NCI-H1694 (cell line): ENCODE data around the gene DRG2.
A peak's percentile ranks its signal among the peaks of the same experiment; 100 is the strongest.

Experiments
- DNase-seq: peaks from one replicate; lab custom pipeline; 2025; lab: John Stamatoyannopoulos, UW

The DRG2 gene

DNA sequence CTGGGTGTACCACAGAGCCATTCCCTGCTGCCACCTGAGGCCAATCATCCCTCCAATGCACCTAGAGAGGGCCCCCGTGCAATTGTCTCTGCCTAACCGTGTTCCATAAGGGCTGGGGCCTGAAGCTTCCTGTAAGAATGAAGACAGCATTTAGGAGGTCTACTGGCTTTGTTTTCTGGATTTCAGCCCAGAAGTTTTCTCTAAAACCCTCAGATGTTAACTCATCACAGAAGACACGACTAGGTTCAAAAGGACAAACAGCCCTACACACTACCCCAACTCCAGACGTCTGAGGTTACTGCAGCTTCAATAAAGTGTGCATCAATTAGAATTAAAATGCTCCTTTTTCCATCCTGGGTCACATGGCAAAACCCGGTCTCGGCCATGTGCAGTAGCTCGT is 10.8 kb upstream of the DRG2 start:
- DNase-seq, result no peak

DNA sequence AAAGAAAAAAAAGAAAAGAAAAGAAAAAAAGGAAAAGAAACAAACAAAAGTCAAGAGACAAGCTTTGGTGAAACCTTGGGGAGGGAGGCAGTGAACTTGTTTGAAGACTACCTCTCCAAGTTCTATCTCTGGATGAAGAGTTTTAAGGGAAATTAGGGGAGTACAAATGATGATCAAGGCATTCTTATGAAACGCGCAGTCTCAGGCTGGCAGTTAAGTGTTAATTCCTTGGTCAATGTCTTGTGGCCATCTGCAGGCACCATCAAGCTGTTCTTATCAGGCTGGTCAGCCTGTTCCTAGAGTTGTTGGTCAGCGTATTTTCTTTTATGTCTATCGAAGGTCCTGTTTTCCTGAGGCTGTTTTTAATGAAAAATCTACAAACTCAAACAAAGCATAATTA is 8.2 kb upstream of the DRG2 start:
- no peak for DNase-seq

DNA sequence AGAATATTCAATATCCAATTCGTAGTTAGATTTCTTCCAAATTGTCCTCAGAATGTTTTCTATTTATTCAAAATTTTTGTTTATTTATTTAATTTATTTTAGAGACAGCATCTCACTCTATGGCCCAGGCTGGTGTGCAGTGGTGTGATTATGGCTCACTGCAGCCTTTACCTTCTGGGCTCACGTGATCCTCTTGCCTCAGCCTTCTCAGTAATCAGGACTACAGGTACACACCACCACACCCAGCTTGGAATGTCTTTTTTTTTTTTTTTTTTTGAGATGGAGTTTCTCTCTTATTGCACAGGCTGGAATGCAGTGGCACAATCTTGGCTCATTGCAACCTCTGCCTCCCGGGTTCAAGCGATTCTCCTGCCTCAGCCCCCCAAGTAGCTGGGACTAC is 3.5 kb upstream of the DRG2 start:
- no peak for DNase-seq

DNA sequence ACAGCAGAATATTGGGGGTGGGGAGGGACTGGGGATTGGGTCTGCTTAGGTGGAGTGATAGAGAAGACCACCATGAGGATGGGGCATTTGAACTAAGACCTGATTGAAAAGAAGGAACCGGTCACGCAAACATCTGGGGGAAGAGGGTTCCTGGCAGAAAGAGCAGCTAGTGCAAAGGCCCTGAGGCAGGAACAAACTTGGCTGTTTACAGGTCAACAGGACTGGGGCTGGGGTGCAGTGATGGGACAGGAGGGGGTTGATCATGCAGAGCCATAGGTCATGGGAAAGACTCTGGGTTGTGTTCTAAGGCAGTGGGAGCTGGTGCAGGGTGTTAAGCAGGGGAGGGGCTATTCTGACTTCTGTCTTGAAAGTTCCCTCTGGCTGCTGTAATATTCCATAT is 1.9 kb downstream of the DRG2 start:
- no peak for DNase-seq

DNA sequence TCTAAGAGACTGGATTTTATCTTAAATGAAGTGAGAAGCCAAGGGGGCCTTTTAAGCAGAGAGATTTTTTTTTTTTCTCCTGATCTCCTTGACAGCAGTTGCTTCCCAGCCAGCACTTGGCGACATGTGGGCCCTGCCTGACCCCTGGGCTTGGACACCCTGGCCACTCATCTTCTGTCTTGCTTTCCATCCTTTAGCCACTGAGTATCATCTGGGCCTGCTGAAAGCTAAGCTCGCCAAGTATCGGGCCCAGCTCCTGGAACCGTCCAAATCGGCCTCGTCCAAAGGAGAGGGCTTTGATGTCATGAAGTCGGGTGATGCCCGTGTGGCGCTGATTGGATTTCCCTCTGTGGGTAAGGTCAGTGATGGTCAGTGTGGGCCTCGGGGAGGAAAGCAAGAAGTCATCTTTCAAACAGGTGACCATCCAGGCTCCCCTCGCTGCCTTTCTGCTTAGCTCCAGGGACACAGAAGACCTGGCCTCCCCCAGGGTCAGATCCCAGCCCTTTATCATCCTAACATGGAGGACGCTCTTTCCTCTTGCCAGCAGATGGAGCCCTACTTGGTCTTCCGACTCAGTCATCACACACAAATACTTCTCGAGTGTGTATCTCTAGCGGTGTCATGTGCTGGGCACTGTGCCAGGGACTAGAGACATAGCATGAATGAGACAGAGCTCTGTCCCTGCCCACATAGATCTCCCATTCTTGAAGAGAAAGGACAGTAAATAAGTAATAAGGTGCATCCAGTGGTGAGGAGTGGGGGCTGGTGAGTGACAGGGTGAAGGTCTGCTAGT is 6.1 kb downstream of the DRG2 start:
- peak; percentile 26 for DNase-seq

DNA sequence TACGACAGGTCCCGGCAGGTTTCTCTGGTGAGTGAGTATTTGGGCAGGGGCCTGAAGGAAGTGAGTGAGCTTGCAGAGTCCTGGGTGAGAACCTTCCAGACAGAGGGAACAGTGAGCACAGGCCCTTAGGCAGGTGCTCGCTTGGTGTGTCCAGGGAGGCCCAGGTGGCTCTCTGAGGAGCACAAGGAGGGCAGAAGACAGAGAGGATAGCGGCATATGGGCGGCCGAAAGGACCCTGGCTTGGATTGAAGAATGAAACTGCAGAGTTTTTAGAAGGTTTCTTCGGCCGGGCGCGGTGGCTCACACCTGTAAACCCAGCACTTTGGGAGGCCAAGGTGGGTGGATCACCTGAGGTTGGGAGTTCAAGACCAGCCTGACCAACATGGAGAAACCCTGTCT is 6.7 kb downstream of the DRG2 start:
- no peak for DNase-seq

DNA sequence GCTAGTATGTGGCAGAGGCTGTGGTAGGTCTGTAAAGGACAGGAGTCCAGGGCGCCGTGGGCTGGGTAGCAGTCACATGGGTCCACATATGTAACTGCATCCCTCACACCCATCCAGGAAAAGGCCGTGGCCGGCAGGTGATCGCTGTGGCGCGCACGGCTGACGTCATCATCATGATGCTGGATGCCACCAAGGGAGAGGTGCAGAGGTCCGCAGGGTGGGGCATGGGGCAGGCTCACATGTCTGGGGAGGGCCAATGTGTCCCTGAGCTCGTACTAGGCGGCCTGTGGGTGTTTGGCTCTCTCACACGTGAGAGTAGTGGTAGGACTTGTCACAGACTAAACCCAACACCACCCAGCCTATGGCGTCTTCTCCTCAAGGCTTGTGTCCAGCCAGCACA is 11.8 kb downstream of the DRG2 start:
- no peak for DNase-seq

DNA sequence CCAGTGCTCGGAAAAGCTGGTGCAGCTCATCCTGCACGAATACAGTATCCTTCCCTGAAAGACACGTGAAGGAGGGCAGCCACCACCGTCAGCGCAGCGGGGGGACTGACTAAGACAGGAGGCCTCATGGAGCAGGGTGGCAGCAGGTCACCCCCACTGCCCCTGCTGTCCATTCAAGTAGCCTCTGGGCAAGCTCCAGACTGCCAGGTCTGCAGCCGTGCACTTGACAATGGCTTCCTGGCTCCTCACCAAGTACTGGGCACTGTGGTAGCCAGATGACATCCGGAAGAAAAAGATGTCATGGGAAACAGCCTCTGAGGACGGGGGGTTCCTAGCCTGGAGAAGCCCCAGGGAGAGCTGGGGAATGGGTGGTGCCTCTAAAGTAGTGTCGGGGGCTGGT is 12.9 kb downstream of the DRG2 start:
- DNase-seq, result no peak

DNA sequence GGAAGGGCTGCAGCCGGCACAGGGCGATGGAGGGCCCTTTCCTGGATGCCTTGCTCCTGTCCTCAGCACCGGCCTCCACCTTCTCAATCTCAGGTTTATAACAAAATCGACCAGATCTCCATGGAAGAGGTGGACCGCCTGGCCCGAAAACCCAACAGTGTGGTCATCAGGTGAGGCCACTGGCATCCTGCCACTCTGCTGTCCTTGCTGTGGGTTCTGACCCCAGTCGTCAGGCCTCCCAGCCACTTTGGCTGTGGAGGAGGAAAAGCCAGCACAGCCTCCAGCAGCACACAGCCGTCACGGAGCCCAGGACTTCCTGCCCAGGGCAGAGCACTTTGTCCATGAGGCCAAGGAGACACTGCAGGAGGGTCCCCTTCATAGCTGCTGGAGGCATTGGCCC is 14.1 kb downstream of the DRG2 start:
- DNase-seq, result no peak

DNA sequence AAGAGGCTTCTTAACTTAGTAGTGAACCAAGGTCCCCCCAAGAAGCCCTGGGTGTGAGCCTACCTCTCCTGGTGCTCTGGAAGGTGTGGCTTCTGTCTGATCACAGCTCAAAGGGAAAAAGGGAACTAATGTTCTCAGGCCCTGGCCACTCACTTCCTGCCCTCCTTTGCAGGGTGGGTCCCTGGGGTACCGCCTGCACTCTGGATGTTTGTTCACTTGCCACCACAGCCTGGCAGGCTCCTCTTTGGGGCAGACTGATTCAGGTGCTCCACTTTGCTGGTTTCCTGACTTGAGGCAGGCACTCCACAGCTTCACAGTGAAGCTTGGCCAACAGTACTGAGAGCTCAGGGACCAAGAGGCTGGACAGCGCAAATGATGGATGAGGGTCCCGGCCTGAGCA is 14.9 kb downstream of the DRG2 start:
- no peak for DNase-seq

DNA sequence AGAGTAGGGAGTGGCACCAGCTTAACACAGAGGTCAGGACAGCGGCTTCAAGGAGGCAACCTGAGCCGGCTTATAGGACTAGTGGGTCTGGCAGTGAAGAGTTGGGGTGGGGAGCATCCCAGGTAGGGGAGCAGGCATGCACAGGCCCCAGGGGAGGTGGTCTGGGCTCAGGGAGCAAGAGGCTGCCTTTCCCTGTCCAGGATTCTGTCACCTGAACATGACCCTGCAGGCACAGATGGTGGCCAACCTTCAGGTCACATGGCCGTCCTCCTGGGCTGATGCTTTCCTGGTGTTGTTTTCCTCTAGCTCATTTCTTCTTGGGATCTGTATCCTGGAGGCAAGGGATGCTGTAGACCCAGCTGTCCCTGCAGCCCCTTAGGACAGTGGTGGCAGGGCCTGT is 17.3 kb downstream of the DRG2 start:
- DNase-seq, result no peak

DNA sequence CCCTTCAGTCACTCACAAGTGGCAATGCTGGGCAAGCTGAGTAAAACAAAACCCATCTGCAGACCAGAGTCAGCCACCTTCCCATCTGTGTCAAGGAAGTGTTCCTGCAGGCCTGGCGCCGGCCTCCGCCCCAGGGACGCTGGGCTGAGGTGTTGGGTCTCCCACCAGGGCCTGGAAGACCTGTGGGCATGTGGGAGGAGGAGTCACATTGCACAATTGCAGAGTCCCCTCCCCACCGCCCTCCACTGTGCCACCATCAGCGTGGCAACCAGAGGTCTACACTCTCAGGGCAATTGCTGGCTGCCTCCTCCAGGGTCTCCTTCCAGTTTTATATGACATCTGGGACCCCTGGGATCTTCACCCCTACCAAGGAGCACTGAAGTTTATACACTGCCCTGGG is 17.8 kb downstream of the DRG2 start:
- DNase-seq, result no peak

DNA sequence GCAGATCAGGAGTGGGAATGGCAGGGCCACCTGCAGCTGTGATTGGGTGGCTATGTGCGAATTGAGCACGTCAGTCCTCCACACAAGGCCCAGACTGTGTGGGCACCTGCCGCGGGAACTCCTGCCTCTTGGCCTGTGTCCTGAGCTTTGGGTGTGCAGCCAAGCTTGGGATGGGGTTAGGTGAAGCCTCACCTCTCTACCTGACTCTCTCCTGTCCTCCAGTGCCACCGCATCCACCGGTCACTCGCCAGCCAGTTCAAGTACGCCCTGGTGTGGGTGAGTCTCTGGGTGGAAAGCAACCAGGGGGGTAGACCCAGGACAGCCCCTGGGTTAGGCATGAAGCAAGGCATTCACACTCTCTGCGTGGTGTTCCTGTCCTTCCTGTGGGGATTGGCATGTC is 18.5 kb downstream of the DRG2 start:
- DNase-seq, result no peak

DNA sequence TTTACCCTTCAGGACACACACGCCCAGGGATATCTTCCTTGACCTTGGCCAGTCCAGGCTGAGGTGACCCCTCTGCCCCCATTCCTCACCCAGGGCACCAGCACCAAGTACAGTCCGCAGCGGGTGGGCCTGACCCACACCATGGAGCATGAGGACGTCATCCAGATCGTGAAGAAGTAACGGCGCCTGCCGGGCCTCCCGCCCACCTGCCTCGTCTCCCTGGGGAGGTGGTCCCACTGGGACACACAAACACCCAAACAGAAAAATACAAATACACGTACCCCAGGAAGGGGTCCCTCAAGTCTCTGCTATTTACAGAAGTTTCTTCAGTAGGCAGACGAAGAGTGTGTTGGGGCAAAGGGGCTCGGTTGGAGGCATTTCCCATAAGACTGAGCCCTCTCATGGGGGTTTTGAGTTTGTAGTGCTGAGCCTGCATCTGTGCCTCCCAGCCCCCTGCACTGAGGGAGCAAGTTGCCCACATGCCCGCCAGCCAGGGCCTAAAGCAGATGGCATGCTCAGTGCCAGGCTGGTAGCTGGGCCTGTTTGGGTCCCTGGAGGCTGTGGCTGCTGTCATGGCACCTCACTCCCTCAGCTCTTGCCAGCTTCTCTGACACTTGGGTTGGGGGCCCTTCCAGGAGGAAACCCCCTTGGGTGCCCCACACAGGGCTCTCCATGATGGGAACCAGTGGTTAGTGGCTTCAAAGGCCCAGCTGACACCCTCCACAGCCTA is 19.5 kb downstream of the DRG2 start:
- DNase-seq, result peak; percentile 78

DNA sequence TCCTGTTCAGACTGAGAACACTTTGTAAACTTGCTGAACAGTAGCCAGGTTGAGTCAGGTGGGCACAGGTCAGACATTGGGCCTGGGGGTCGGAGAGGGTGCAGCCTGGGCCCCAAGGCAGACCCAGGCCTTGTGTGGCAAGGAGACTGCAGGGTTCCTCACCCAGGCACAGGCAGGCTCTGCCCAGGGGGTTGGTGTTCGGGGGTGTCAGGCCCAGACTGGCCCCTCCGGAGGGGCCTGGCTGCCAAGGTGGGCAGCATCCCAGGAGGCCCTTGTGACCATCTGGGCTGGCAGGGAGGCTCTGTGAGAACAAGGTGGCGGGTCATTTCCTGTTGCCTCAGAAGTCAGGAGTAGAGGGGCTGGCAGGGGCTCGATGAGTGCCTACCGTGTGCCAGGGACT is 20.2 kb downstream of the DRG2 start:
- no peak for DNase-seq

DNA sequence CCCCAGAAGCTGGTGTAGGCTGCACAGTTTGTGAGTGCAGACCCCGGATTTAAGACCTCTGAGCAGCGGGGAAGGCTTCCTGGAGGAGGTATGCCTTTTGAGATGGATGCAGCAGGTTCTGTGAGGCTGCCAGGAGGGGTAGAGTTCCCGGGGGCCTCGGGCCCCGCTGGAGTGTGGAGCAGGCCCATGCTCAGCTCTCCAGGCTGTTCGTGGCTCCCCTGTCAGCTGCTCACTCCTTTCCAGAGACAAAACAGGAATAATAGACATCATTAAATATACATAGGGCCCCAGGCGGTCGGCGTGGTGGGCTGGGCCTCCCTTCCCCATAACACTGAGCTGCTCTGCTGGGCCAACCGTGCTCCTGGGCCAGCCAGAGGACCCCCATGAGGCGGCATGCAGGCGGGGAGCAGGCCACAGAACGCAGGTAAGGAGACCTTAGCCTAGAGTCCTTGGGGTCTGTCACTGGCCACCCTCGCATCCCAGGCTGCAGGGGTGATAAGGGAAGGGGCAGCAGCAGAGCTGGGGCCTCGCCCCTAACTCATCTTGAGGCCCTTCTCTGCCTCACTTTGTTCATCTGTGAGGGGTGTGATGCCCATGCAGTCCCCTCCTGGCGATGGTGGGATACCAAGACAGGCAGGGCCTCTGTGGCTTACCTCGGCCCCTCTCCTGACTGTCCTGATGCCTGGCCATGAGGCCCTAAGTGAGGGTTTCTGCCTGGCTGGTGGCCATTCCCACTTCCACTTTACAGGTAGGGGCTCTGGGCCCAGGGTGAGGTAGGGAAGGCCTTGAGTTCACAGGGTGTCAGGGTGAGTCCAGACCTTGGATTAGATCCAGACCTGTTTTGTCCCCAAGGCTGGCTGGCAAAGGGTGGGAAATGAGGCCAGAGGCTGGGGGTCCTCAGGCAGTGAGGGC is 20.9 kb downstream of the DRG2 start, which contains the start of gene MYO15A:
Gene MYO15A, plus strand, starts transcription at position 356 of the 912 bp plus-strand sequence. CDS start 10,045 bp downstream, outside the sequence.
- no peak for DNase-seq

DNA sequence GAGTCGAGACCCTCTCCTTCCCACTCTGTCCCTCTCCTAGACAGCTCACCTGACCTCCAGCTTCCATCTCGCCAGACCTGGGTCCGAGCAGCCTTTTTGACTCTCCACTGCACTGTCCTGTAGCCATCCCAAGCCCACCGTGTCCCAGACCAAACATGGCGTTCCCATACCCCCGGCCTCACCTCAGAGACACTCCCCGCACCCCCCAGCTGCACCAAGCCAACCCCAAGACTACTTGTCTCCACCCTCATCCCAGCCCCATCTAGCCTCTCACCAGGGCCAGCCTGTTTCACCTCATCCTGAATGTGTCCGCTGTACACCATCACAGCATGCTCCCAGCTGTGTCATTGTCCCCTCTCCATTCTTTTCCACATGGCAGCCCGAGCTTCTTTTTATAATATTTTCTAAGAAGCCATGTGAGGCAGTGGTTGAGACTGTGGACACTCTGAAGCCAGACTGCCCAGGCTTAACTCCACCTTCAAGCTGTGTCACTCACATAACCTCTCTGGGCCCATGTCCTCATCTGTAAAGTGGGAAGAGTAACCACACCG is 22.3 kb downstream of the DRG2 start:
- DNase-seq, result no peak

DNA sequence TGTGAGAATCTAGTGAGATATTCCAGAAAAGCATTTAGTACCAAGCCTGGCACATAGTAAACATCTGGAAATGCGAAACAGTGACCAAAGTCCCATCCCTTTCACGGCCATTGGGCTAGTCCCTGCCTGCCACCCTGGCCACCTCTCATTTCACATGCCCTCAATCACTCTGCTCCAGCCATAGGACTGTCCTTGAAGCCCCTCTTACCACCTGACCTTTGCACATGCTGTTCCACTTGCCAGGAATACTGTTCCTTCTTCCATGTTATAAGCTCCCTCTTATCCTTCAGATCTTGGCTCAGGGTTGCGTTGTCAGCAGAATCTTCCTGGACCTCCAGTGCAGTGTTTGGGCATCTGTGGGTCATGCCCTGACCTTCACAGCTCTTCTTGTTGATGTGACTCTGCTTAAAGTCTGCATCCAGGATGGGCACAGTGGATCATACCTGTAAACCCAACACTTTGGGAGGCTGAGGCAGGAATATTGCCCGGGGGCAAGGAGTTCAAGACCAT is 22.9 kb downstream of the DRG2 start:
- DNase-seq, result no peak

DNA sequence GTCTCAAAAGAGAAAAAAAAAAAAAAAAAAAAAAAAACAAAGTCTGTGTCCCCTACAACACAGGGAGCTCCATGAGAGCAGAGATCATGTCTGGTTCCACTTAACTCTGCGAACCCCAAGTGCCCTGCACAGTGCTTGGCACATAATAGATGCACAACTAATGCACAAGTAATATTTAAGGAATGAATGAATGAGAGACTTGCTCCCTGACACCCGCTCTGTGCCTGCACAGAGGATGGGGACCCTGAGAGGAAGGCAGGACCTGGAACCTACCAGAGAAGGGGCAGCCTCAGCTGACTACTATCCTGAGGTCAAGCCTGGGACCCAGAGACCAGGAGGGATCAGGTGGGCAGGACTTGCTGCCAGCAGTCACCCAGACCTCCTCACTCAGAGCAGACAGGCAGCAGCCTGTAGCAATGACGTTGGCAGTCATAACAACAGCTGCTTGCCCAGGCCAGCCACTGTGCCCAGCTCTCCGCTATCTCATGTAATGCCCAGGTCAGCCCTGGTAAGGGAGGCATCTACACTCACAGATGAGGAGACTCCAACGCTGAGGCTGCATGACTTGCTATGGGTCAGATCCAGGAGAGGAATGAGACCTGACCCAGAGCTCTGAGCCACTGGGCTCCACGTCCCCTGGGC is 23.7 kb downstream of the DRG2 start:
- DNase-seq, result no peak

DNA sequence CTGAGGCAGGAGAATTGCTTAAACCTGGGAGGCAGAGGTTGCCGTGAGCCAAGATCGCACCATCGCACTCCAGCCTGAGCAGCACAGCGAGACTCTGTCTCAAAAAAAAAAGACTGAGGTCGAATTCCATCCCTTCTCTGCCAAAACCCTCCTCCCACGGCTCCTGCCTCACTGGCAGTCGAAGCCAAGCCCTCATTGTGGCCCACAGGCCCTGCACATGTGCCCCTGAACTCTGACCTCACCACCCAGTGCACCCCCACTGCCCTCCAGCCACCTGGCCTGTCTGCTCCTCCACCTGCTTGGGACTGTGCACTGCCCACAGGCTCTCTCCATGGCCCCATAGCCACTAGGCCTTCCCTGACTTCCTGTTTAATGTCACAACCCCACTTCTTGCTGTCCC is 27.8 kb downstream of the DRG2 start:
- DNase-seq, result no peak

DNA sequence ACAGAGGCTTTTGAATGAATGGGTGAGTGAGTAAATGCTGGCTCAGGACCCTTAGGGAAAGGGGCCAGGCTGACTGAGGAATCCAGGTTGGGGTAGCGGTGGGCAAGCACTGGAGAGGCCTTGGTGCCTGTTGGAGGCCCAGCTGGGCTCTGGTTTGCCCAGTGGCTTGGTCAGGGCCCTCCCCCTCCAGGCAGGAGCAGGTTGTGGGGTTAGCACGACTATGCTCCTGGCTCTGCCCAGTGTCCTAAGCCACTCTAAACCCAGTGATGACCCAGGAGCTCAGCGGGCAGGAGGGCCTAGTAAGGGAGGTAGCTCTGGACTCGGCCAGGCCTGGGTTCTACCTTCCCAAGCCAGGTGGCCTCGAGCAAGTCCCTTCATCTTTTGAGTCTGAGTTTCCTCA is 28.3 kb downstream of the DRG2 start:
- DNase-seq, result no peak

DNA sequence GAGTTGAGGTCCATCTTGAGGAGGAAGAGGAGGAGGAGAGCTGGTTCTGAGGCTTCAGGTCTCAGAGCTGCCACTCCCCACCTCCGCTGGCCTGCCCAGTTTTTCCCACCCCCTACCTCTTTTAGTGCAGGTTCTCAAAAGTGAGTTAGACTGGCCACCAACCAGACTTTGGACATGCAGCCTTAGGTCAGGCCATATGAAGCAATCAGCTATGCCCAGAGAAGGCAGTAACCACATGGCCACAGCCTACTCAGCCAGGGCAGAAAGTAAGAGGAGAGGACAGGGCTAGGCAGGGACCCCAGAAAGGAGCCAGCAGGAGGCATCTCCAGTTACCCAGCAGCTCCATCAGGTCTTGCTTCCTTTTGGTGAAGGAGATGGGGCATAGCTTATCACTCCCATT is 29.8 kb downstream of the DRG2 start:
- DNase-seq, result no peak
